ENCODE data around the gene AGAP1.
A peak's percentile ranks its signal among the peaks of the same experiment; 100 is the strongest.

AGAP1 gene

DNA sequence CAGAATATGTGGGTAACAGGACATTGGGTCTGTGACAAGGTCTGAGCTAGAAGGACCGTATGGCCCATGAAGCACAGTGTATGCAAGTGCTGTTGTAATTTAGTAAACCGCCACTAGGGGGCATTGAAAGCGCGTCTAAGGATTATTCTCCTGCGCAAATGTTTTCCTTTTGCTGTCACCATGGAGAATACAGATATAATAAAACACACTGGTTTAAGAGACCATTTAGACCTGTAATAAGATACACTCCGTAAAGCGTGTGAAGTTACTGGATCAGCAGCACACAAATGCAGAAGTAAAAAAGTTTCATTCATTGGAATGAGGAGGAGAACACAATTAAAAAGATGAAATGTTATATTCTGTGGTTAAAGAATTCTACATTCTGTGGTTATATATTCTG is 272.4 kb downstream of the AGAP1 start:
- H3K4me3 ChIP-seq (ENCODE audit: low read depth, low read length): no peak overlapping the region
- DNase-seq (ENCODE audit: low read depth): peak; percentile 43
- TF ChIP-seq, protein P1, sequence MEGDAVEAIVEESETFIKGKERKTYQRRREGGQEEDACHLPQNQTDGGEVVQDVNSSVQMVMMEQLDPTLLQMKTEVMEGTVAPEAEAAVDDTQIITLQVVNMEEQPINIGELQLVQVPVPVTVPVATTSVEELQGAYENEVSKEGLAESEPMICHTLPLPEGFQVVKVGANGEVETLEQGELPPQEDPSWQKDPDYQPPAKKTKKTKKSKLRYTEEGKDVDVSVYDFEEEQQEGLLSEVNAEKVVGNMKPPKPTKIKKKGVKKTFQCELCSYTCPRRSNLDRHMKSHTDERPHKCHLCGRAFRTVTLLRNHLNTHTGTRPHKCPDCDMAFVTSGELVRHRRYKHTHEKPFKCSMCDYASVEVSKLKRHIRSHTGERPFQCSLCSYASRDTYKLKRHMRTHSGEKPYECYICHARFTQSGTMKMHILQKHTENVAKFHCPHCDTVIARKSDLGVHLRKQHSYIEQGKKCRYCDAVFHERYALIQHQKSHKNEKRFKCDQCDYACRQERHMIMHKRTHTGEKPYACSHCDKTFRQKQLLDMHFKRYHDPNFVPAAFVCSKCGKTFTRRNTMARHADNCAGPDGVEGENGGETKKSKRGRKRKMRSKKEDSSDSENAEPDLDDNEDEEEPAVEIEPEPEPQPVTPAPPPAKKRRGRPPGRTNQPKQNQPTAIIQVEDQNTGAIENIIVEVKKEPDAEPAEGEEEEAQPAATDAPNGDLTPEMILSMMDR (IDR thresholded peaks at IDR 0.05; ENCODE audit: control insufficient read depth, extremely low read depth, insufficient read depth): peak; percentile 70

GRCh38 chr2:235768606-235769005 is 274.8 kb downstream of the AGAP1 start:
- DNase-seq (ENCODE audit: low read depth): no peak
- TF ChIP-seq, protein P1 (IDR thresholded peaks at IDR 0.05; ENCODE audit: control insufficient read depth, extremely low read depth, insufficient read depth): no peak
- no peak overlapping the region for H3K4me3 ChIP-seq (ENCODE audit: low read depth, low read length)

DNA sequence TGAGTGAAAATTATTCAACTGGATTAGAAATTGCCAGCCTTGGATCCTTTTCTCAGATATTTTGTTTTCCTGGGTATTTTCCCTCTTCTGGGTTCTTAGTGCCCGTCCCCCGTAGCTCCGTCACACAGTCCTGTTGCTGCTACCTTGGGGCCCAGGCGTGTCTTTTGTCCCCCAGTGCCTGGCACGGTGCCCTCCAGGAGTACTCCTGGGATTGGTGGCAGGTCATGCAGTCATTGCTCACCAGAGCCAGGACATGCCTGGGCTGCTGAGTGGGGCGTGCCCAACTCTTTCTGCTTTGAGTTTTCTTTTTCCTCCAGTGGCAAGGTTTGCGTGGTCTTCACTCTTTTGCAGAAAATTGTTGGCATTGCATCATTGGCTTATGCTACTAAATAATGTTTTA is 275.2 kb downstream of the AGAP1 start:
- TF ChIP-seq, protein P1 (IDR thresholded peaks at IDR 0.05; ENCODE audit: control insufficient read depth, extremely low read depth, insufficient read depth): no peak
- DNase-seq (ENCODE audit: low read depth): no peak
- no peak overlapping the region for H3K4me3 ChIP-seq (ENCODE audit: low read depth, low read length)

- no peak overlapping the region for H3K4me3 ChIP-seq (ENCODE audit: low read depth, low read length)
- TF ChIP-seq, protein P1 (IDR thresholded peaks at IDR 0.05; ENCODE audit: control insufficient read depth, extremely low read depth, insufficient read depth): no peak
- DNase-seq (ENCODE audit: low read depth): no peak
These were observed 277.3 kb downstream of the AGAP1 start for GRCh38 chr2:235770909-235771820.

DNA sequence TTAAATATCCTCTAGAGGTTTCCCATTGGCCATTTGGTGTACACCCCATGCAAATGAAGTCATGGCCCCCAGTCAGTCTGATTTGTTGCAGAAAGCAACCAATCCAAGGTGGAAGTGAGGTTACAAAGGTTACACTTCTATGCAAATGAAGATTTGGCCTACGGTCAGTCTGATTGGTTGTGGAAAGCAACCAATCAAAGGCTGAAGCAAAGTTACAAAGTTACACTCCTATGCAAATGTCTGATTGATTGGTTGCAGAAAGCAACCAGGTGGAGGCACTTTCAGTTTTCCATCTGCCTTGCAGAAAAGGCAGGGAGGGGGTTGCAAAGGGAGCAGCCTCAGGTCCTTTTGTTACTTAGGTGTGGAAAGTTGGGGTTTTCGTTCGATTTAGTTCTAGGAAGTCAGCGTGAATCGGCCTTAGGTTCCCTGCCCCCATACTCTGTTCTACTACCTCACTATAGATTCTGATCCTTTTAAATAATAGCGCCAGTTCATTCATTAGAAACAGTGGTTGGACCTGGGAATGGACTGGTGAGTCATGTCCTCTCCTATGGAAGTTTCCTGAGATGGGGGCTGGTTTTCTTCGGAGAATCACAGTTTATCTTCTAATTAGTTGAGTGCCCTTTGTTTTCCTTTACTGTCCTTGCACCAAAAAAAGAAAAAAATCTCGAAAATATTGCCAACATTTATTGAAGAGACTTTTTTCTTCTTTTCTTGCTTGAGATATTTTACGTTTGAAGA is 279.5 kb downstream of the AGAP1 start:
- no peak for DNase-seq (ENCODE audit: low read depth)
- H3K4me3 ChIP-seq (ENCODE audit: low read depth, low read length): no peak overlapping the region
- TF ChIP-seq, protein P1 (IDR thresholded peaks at IDR 0.05; ENCODE audit: control insufficient read depth, extremely low read depth, insufficient read depth): no peak

- no peak for DNase-seq (ENCODE audit: low read depth)
- no peak overlapping the region for H3K4me3 ChIP-seq (ENCODE audit: low read depth, low read length)
- TF ChIP-seq, protein P1 (IDR thresholded peaks at IDR 0.05; ENCODE audit: control insufficient read depth, extremely low read depth, insufficient read depth): no peak
These were observed 280.5 kb downstream of the AGAP1 start for GRCh38 chr2:235774153-235774870.
